ENCODE results near the gene ZNF503.

The ZNF503 gene

GRCh38 chr10:75353183-75353582 lies 48.4 kb downstream of the ZNF503 start:
- DNase-seq (ENCODE audit: low read depth) = no peak

- DNase-seq (ENCODE audit: low read depth) = no peak
Measured at GRCh38 chr10:75352650-75353049, 48.9 kb downstream of the ZNF503 start.

- no peak for DNase-seq (ENCODE audit: low read depth)
Measured at GRCh38 chr10:75351637-75352036, 49.9 kb downstream of the ZNF503 start.

- no peak for DNase-seq (ENCODE audit: low read depth)
Measured at GRCh38 chr10:75350791-75351190, 50.8 kb downstream of the ZNF503 start.

Data from activated T-helper 9 cell treated with anti-CD3 and anti-CD28 coated beads, Interleukin-2, amount 50 U/mL, for 16 hours (primary cell).